SK-N-SH treated with all-trans-retinoic acid at 6 μM for 48 hours (cell line): ENCODE measurements around the gene OTUD5.

Experiments used
- ATAC-seq: fragments of 200-7000 bp; cut with Tn5 transposase; 3 replicates; pipeline ENCODE4 v1.9.1; 2020; ENCODE audit warnings: mild to moderate bottlenecking, moderate library complexity
- ARNTL ChIP-seq: fragments of 450-650 bp; formaldehyde crosslinking; IDR thresholded peaks from 2 replicates; pipeline ENCODE4 v1.5.0; 2020; ENCODE audit warnings: low read depth, mild to moderate bottlenecking, moderate library complexity, borderline replicate concordance
- BACH2 ChIP-seq: fragments of 250-450 bp; sonication (Bioruptor Pico); IDR thresholded peaks from 2 replicates; pipeline ENCODE4 v1.9.0; 2021; ENCODE audit warnings: mild to moderate bottlenecking, borderline replicate concordance
- CREB5 ChIP-seq: fragments of 250-450 bp; sonication (Bioruptor Pico); IDR thresholded peaks from 2 replicates; pipeline ENCODE4 v1.5.1; 2020; ENCODE audit warnings: low read depth, mild to moderate bottlenecking, moderate library complexity
- CSDC2 ChIP-seq: fragments of 250-450 bp; sonication (Bioruptor Pico); IDR thresholded peaks from 2 replicates; pipeline ENCODE4 v1.5.0; 2020; ENCODE audit warnings: mild to moderate bottlenecking, moderate library complexity
- CSRNP3 ChIP-seq: fragments of 250-450 bp; sonication (Bioruptor Pico); IDR thresholded peaks from 2 replicates; pipeline ENCODE4 v1.5.1; 2021; ENCODE audit warnings: mild to moderate bottlenecking, moderate library complexity
- ESRRG ChIP-seq: fragments of 250-450 bp; sonication (Bioruptor Pico); IDR thresholded peaks from 2 replicates; pipeline ENCODE4 v1.6.1; 2021; ENCODE audit warnings: mild to moderate bottlenecking
- GLIS3 ChIP-seq: fragments of 250-450 bp; sonication (Bioruptor Pico); IDR thresholded peaks from 2 replicates; pipeline ENCODE4 v1.5.0; 2020; ENCODE audit warnings: mild to moderate bottlenecking, moderate library complexity
- ISL1 ChIP-seq: fragments of 250-450 bp; sonication (Bioruptor Pico); IDR thresholded peaks from 2 replicates; pipeline ENCODE4 v2.1.2; 2022; ENCODE audit warnings: mild to moderate bottlenecking, moderate library complexity
- OSR1 ChIP-seq: fragments of 250-450 bp; sonication (Bioruptor Pico); IDR thresholded peaks from 2 replicates; pipeline ENCODE4 v1.8.0; 2022; ENCODE audit warnings: moderate library complexity, mild to moderate bottlenecking, inconsistent platforms
- PATZ1 ChIP-seq: fragments of 250-450 bp; sonication (Bioruptor Pico); IDR thresholded peaks from 2 replicates; pipeline ENCODE4 v1.8.0; 2020; ENCODE audit warnings: mild to moderate bottlenecking, moderate library complexity, borderline replicate concordance
- POU6F1 ChIP-seq: fragments of 250-450 bp; sonication (Bioruptor Pico); IDR thresholded peaks from 2 replicates; pipeline ENCODE4 v1.8.0; 2021; ENCODE audit warnings: low read depth, mild to moderate bottlenecking, moderate library complexity, borderline replicate concordance
- PPARA ChIP-seq: fragments of 250-450 bp; sonication (Bioruptor Pico); IDR thresholded peaks from 2 replicates; pipeline ENCODE4 v1.5.0; 2020; ENCODE audit warnings: mild to moderate bottlenecking, borderline replicate concordance
- SNAI2 ChIP-seq: fragments of 250-450 bp; sonication (Bioruptor Pico); IDR thresholded peaks from 2 replicates; pipeline ENCODE4 v1.5.0; 2020; ENCODE audit warnings: mild to moderate bottlenecking, moderate library complexity
- TCF4 ChIP-seq: fragments of 250-450 bp; sonication (Bioruptor Pico); IDR thresholded peaks from 2 replicates; pipeline ENCODE4 v1.8.0; 2021; ENCODE audit warnings: mild to moderate bottlenecking, moderate library complexity, borderline replicate concordance
- TOX ChIP-seq: fragments of 250-450 bp; sonication (Bioruptor Pico); IDR thresholded peaks from 2 replicates; pipeline ENCODE4 v1.8.0; 2021; ENCODE audit warnings: mild to moderate bottlenecking, moderate library complexity, borderline replicate concordance
- TSHZ2 ChIP-seq: fragments of 250-450 bp; sonication (Bioruptor Pico); IDR thresholded peaks from 2 replicates; pipeline ENCODE4 v1.5.0; 2020; ENCODE audit warnings: mild to moderate bottlenecking, moderate library complexity
- ZC3H10 ChIP-seq: fragments of 250-450 bp; sonication (Bioruptor Pico); IDR thresholded peaks from 2 replicates; pipeline ENCODE4 v1.5.1; 2021; ENCODE audit warnings: mild to moderate bottlenecking, moderate library complexity
- ZFP30 ChIP-seq: fragments of 450-650 bp; formaldehyde crosslinking; IDR thresholded peaks from 2 replicates; pipeline ENCODE4 v1.5.0; 2022; ENCODE audit warnings: mild to moderate bottlenecking, moderate library complexity
- ZNF565 ChIP-seq: fragments of 450-650 bp; formaldehyde crosslinking; conservative IDR thresholded peaks from 2 replicates; pipeline ENCODE4 v1.5.0; 2020; ENCODE audit warnings: low read depth, mild to moderate bottlenecking, moderate library complexity
- ZNF70 ChIP-seq: fragments of 450-650 bp; formaldehyde crosslinking; IDR thresholded peaks from 2 replicates; pipeline ENCODE4 v1.5.0; 2020; ENCODE audit warnings: mild to moderate bottlenecking, moderate library complexity
- ZNF8 ChIP-seq: fragments of 450-650 bp; formaldehyde crosslinking; IDR thresholded peaks from 2 replicates; pipeline ENCODE4 v1.5.0; 2020; ENCODE audit warnings: mild to moderate bottlenecking, moderate library complexity

OTUD5 gene

GRCh38 chrX:48968377-48968776 lies 11.0 kb upstream of the OTUD5 start:
- TF ChIP-seq ZC3H10 (CRISPR knock-in tag) (no peak), TSHZ2 (CRISPR knock-in tag) (no peak), BACH2 (CRISPR knock-in tag) (no peak), ZNF8 (CRISPR knock-in tag) (no peak), ISL1 (CRISPR knock-in tag) (no peak), CSDC2 (CRISPR knock-in tag) (no peak), ZNF565 (CRISPR knock-in tag) (no peak), ZFP30 (CRISPR knock-in tag) (no peak), PPARA (no peak), SNAI2 (no peak), OSR1 (CRISPR knock-in tag) (no peak), ZNF70 (CRISPR knock-in tag) (no peak), POU6F1 (CRISPR knock-in tag) (no peak), TOX (no peak), GLIS3 (no peak), ESRRG (CRISPR knock-in tag) (no peak), ARNTL (CRISPR knock-in tag) (no peak)

GRCh38 chrX:48966796-48967579 lies 9.6 kb upstream of the OTUD5 start:
- TF ChIP-seq SNAI2 (no peak), CSDC2 (CRISPR knock-in tag) (no peak)
- peak; percentile 50 for ATAC-seq

More at GRCh38 chrX:48968377-48968776, 11.0 kb upstream of the OTUD5 start:
- no peak for ATAC-seq

GRCh38 chrX:48965959-48966358 lies 8.6 kb upstream of the OTUD5 start:
- ATAC-seq: no peak
- no peak for TF ChIP-seq SNAI2
- TF ChIP-seq CSRNP3 (CRISPR knock-in tag): no peak
- TF ChIP-seq CSDC2 (CRISPR knock-in tag): no peak
- no peak for TF ChIP-seq POU6F1 (CRISPR knock-in tag)
- no peak for TF ChIP-seq CREB5 (CRISPR knock-in tag)
- TF ChIP-seq TOX: no peak
- TF ChIP-seq TCF4 (CRISPR knock-in tag): no peak
- no peak for TF ChIP-seq PATZ1 (CRISPR knock-in tag)
- no peak for TF ChIP-seq ESRRG (CRISPR knock-in tag)
